Endothelial cell of umbilical vein (primary cell): ENCODE data around the gene TRABD2A. TPM values are rescaled to one million over a fixed set of nuclear protein-coding genes. Genes with fewer than 3 reads are reported as not detected.

ENCODE experiments used
- BruUV-seq: library from RNA; stranded (reverse); fragments of 400-500 nt; replicated peaks from 2 replicates; lab custom pipeline; 2021; lab: Mats Ljungman, UMichigan
- CTCF ChIA-PET: fragments of 300-600, 350-600 bp; sonication (Branson Sonifier 250); formaldehyde crosslinking; loops from one replicate; lab custom pipeline; 2021; ENCODE audit warnings: antibody characterized with exemption, inconsistent platforms; lab: Charles Lee
- POLR2A ChIA-PET: fragments of 300-600, 350-600 bp; sonication (Branson Sonifier 250); formaldehyde crosslinking; loops from one replicate; lab custom pipeline; 2021; ENCODE audit warnings: antibody characterized with exemption, inconsistent platforms; lab: Charles Lee
- DNase-seq: peaks from one replicate; pipeline ENCODE4 v3.0.0-alpha.2; 2011; ENCODE audit warnings: low read depth, low spot score
- FAIRE-seq: peaks from 2 replicates; lab custom pipeline; 2011; peaks lifted over from hg19 to GRCh38; lab: Jason Lieb, UNC
- H2AFZ ChIP-seq: 2 replicates; pipeline ENCODE4 v1.6.0; 2012; ENCODE audit warnings: low read depth, low read length, control low read depth, inconsistent platforms
- H3K27ac ChIP-seq: 2 replicates; pipeline ENCODE4 v1.5.1; 2011; ENCODE audit warnings: low read depth, mild to moderate bottlenecking, control low read depth, low read length, moderate library complexity; ENCODE audit not compliant: insufficient read depth
- H3K27me3 ChIP-seq, 2 experiments: 2 replicates each; pipeline versions ENCODE4 v1.6.0 to v1.6.1; 2011; ENCODE audit warnings: low read length in 2 of 2, mixed read lengths in 1 of 2; ENCODE audit not compliant: control insufficient read depth in 2 of 2, insufficient read depth in 2 of 2
- H3K36me3 ChIP-seq, 2 experiments: 2 replicates in 1 of 2; 3 replicates in 1 of 2; pipeline ENCODE4 v1.5.1; 2011; ENCODE audit warnings: low read length in 2 of 2, mild to moderate bottlenecking in 1 of 2, moderate library complexity in 1 of 2; ENCODE audit not compliant: control insufficient read depth in 2 of 2, insufficient read depth in 2 of 2; ENCODE audit errors: extremely low read depth in 1 of 2
- H3K4me1 ChIP-seq: 3 replicates; pipeline ENCODE4 v1.5.1; 2011; ENCODE audit warnings: mild to moderate bottlenecking, low read length; ENCODE audit not compliant: control insufficient read depth, insufficient read depth; ENCODE audit errors: extremely low read depth
- H3K4me2 ChIP-seq: 2 replicates; pipeline ENCODE4 v1.6.1; 2011; ENCODE audit warnings: low read length, control low read depth, mixed read lengths; ENCODE audit not compliant: insufficient read depth
- H3K4me3 ChIP-seq, 3 experiments: fragments of 200-600 bp in 1 of 3; sonication (generic), shearing (Covaris generic) in 1 of 3; replicated peaks in 1 of 3; 2 replicates each; pipeline ENCODE4 v1.5.1; 2011 to 2016; ENCODE audit warnings: control low read depth in 3 of 3, low read length in 3 of 3, mild to moderate bottlenecking in 2 of 3, inconsistent platforms in 1 of 3, low read depth in 1 of 3, moderate library complexity in 1 of 3; ENCODE audit not compliant: insufficient read depth in 1 of 3
- H3K79me2 ChIP-seq: 2 replicates; pipeline ENCODE4 v1.6.0; 2012; ENCODE audit warnings: low read length, inconsistent platforms; ENCODE audit not compliant: control insufficient read depth, insufficient read depth
- H3K9ac ChIP-seq: replicated peaks from 2 replicates; pipeline ENCODE3; 2011; ENCODE audit warnings: low read length, control low read depth; ENCODE audit not compliant: insufficient read depth; ENCODE audit errors: extremely low read depth
- H3K9me1 ChIP-seq: replicated peaks from 3 replicates; pipeline ENCODE4 v1.6.0; 2011; ENCODE audit warnings: mild to moderate bottlenecking, low read length; ENCODE audit not compliant: control insufficient read depth, insufficient read depth; ENCODE audit errors: extremely low read depth
- H3K9me3 ChIP-seq: replicated peaks from 2 replicates; pipeline ENCODE4 v1.5.1; 2012; ENCODE audit warnings: low read length, inconsistent platforms; ENCODE audit not compliant: control insufficient read depth, insufficient read depth
- H4K20me1 ChIP-seq: replicated peaks from 2 replicates; pipeline ENCODE3; 2011; ENCODE audit warnings: mild to moderate bottlenecking, low read length; ENCODE audit not compliant: control insufficient read depth, insufficient read depth; ENCODE audit errors: extremely low read depth
- CTCF ChIP-seq, 2 donors: IDR thresholded peaks; 1 replicate in 1 of 2; 2 replicates in 1 of 2; pipeline ENCODE4 v1.5.1; 2011; ENCODE audit warnings: low read length in 2 of 2, mild to moderate bottlenecking in 2 of 2, moderate library complexity in 2 of 2, control low read depth in 1 of 2, inconsistent platforms in 1 of 2, low read depth in 1 of 2; ENCODE audit not compliant: insufficient read depth in 1 of 2; ENCODE audit errors: extremely low read depth in 1 of 2
- EZH2 ChIP-seq: IDR thresholded peaks from 2 replicates; pipeline ENCODE4 v1.6.1; 2012; ENCODE audit warnings: borderline replicate concordance, low read depth, mild to moderate bottlenecking, moderate library complexity, low read length, inconsistent platforms; ENCODE audit not compliant: severe bottlenecking
- FOS ChIP-seq: IDR thresholded peaks from 2 replicates; pipeline ENCODE4 v1.6.1; 2011; ENCODE audit warnings: mild to moderate bottlenecking, low read length, moderate library complexity, borderline replicate concordance; ENCODE audit not compliant: insufficient read depth
- GATA2 ChIP-seq: IDR thresholded peaks from 2 replicates; pipeline ENCODE4 v1.7.0; 2011; ENCODE audit warnings: low read depth, mild to moderate bottlenecking, moderate library complexity, mixed read lengths, low read length; ENCODE audit not compliant: insufficient read length, insufficient read depth
- JUN ChIP-seq: IDR thresholded peaks from 2 replicates; pipeline ENCODE4 v1.6.1; 2011; ENCODE audit warnings: borderline replicate concordance, low read depth; ENCODE audit not compliant: insufficient read length, insufficient read depth
- MAX ChIP-seq: IDR thresholded peaks from 2 replicates; pipeline ENCODE4 v1.6.1; 2011; ENCODE audit not compliant: insufficient read depth, insufficient read length
- MYC ChIP-seq: IDR thresholded peaks from one replicate; pipeline ENCODE4 v1.6.1; 2011; ENCODE audit warnings: mild to moderate bottlenecking, low read depth, low read length
- POLR2A ChIP-seq: IDR thresholded peaks from 2 replicates; pipeline ENCODE4 v1.6.1; 2012; ENCODE audit warnings: low read depth, mild to moderate bottlenecking, control low read depth, low read length
- POLR2AphosphoS5 ChIP-seq: IDR thresholded peaks from 2 replicates; pipeline ENCODE4 v1.6.1; 2012; ENCODE audit warnings: low read depth, mild to moderate bottlenecking, control low read depth, low read length, moderate library complexity; ENCODE audit not compliant: insufficient read depth
- dilution Hi-C: fragments of 300-500 bp; cut with MboI; formaldehyde crosslinking; loops from one replicate; pipeline ENCODE4 v1.15.0; 2019; ENCODE audit warnings: low sequenced_read_pairs; ENCODE audit not compliant: extremely low pct_ligation_motif_present
- intact Hi-C: fragments of 100-400 bp; cut with micrococcal nuclease; formaldehyde crosslinking; loops from one replicate; pipeline ENCODE4 v1.10.0; 2022
- polyA plus RNA-seq, 4 experiments: library from polyadenylated mRNA; depleted of rRNA in 3 of 4; stranded (reverse) in 3 of 4; unstranded in 1 of 4; fragments of >200 nt; gene quantifications; 2 replicates each; pipeline versions ENCODE4 v1.2.1 to v1.2.3, GENCODE V29; 2011 to 2012; ENCODE audit warnings: missing spikeins in 1 of 4
- total RNA-seq: library from RNA; stranded (reverse); gene quantifications from 2 replicates; pipeline ENCODE4 v1.2.3, GENCODE V29; 2021

TRABD2A gene
- total and polyA plus RNA-seq, 2 donors (not counting 3 experiments of a cell fraction or from before 2014, with no cell fraction given) = 1.0 to 1.8 TPM

- FAIRE-seq (no peak), DNase-seq (no peak)
- TF ChIP-seq MAX (no peak), JUN (no peak), EZH2 (no peak), GATA2 (no peak), CTCF (IDR thresholded peaks at IDR 0.05; ENCODE audit: extremely low read depth in 1 of 2, insufficient read depth in 1 of 2, low read depth in 1 of 2, low read length in 2 of 2) (no peak), POLR2AphosphoS5 (no peak), FOS (no peak), POLR2A (no peak), MYC (no peak)
- no peak overlapping the region for H3K4me2 ChIP-seq
- H3K4me3 ChIP-seq = no peak overlapping the region
- H3K9me3 ChIP-seq = no peaks in the 10 kb centered on the region
- no peak overlapping the region for H3K9ac ChIP-seq
- H2AFZ ChIP-seq = no peak overlapping the region
- no peak overlapping the region for H3K27ac ChIP-seq
- no peaks in the 10 kb centered on the region for H3K79me2 ChIP-seq
- BruUV-seq = no TSS peak
- no peaks in the 10 kb centered on the region for H4K20me1 ChIP-seq
- intact Hi-C loops (no loop called here), dilution Hi-C loops (no loop called here)
- H3K27me3 ChIP-seq = no peaks in the 10 kb centered on the region
- POLR2A ChIA-PET = no interaction called here
- CTCF ChIA-PET = interaction anchor here (1.2 kb wide), 1 partner anchor 11 kb away, joined by 4 read pairs; no protein-coding TSS in a partner anchor
- no peaks in the 10 kb centered on the region for H3K36me3 ChIP-seq
- no peaks in the 10 kb centered on the region for H3K9me1 ChIP-seq
- peaks cover 4% of the 10 kb centered on the region for H3K4me1 ChIP-seq
Measured at GRCh38 chr2:84914334-84914733, 33.5 kb upstream of the TRABD2A start.
